NCI-H2171 treated with DMSO at 0.1 percent for 48 hours (cell line): ENCODE results near the gene ATXN7.

ENCODE experiments used
- DNase-seq: peaks from one replicate; lab custom pipeline; 2025; lab: John Stamatoyannopoulos, UW

Gene ATXN7, protein sequence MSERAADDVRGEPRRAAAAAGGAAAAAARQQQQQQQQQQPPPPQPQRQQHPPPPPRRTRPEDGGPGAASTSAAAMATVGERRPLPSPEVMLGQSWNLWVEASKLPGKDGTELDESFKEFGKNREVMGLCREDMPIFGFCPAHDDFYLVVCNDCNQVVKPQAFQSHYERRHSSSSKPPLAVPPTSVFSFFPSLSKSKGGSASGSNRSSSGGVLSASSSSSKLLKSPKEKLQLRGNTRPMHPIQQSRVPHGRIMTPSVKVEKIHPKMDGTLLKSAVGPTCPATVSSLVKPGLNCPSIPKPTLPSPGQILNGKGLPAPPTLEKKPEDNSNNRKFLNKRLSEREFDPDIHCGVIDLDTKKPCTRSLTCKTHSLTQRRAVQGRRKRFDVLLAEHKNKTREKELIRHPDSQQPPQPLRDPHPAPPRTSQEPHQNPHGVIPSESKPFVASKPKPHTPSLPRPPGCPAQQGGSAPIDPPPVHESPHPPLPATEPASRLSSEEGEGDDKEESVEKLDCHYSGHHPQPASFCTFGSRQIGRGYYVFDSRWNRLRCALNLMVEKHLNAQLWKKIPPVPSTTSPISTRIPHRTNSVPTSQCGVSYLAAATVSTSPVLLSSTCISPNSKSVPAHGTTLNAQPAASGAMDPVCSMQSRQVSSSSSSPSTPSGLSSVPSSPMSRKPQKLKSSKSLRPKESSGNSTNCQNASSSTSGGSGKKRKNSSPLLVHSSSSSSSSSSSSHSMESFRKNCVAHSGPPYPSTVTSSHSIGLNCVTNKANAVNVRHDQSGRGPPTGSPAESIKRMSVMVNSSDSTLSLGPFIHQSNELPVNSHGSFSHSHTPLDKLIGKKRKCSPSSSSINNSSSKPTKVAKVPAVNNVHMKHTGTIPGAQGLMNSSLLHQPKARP

DNA sequence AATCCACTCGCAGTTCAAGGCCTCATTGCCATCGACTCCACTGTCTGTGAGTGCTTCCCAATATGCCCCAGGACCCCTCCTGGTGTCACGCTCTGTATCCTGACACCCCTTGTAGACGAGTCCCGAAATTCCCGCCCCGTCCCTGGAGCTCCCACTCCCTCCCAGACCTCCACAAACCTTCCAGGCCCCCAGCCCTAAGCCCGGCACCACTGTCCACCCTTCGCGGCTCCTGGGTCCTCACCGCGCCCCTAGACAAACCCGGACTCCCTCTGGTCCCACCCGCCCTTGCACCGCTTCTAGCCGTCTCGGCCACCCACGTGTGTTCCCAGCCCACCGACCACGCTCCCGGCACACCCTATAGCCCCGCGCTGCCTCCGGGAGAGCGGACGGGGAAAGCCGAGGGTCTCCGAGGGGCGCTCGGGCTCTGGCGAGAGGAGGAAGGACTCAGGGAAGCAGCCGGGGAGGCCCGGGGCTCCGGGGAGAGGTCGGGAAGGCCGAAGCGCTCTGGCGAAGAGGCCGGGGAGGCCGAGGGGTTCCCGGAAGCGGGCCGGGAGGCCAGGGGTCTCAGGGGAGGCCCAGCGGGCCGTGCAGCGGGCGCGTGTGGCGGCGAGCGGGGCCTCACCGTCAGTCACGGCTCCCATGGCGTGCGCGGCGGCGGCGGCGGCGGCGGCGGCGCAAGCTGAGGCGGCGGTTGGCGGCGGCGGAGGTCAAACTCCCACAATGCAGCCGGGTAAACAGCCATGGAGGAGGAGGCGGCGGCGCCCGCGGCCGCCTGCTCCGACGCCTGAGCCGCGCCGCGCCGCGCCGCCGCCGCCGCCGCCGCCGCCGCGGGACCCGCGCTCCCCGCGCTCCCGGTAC is at the start of gene ATXN7, which contains the start of gene THOC7:
ATXN7 (plus strand) TSS at position 718 of the 858 bp plus-strand sequence. CDS start 48,732 bp downstream, outside the sequence.
THOC7 (minus strand) TSS at position 656 of the 858 bp plus-strand sequence; CDS start at position 641, 15 bp downstream.
- DNase-seq = peak; percentile 11

- DNase-seq = no peak
These were observed 49.4 kb upstream of the ATXN7 start for GRCh38 chr3:63814237-63814636.

GRCh38 chr3:63817225-63817624 is 46.4 kb upstream of the ATXN7 start:
- DNase-seq = no peak

DNA sequence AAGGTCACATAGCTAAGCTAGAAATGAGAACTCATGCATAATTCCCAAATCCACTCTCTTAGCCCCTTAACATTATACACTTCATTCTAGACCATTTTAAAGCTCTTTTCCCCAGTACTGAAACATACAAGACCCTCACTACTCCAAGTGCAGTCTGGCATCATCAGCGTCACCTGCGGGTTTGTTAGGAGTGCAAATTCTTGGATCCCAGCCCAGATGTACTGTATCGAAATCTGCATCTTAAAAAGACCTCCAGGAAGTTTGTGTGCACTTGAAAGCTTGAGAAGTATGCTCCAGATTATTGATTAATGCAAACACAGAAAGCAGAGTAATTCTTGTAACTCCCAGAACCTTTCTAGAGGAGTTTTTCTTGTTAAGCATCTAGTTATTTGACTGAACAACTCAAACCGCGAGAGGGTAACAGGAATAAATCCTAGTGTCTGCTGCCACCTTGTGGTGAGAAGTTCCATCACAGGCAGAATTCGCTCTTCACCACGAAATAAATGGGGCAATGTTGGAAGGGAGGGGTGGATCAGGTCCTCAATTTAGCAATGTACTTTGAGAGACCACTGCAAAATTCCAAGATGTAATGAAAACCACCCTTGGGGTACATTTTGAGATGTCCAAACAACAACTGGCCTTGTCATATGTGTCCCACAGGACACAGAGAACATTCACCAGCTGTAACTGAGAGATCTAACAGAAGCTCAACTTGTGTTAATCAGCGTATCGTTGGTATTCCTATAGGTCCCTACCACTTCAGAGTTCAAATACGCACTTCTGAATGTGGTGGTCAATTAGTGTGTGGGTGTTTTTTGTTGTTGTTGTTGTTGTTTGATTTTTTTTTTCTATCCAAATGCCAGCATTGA is 45.2 kb upstream of the ATXN7 start:
- DNase-seq = peak; percentile 67

- no peak for DNase-seq
These were observed 44.6 kb upstream of the ATXN7 start, which contains the start of gene C3orf49 for GRCh38 chr3:63819151-63819398. TSS of gene C3orf49 (plus strand) at chr3:63819299. CDS start at chr3:63819472, 173 bp downstream.

DNA sequence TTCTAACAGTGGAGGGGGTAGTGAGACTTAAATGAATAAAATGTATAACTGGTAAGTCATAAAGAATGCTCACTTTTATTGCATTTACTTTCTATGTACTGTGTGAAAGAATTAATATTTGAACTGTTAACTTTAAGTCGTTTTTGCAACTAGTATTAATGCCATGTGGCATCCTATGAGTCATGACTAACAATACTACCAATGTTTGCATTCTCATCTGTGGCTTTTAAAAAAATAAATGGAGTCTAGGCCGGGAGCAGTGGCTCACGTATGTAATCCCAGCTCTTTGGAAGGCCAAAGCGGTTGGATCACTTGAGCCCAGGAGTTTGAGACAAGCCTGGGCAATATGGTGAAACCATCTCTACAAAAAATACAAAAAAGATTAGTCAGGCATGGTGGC is 39.4 kb upstream of the ATXN7 start:
- DNase-seq = no peak

DNA sequence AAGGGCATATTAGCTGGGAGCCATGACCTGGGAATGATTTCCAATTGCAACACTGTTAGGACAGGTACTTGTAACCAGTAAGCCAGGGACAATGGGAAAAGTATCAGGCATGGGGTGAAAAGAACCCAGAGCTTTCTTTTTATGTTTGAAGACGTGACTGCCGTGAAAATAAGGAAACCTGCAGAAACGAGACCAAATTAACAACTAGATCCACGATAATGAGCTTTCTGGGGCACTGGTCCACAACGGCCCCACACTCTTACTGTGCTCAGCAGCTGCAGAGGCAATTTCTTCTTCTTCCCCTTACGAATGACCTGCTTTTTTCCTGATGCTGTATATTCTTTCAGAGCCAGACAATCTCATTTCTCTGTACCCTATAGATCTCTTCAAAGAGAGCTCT is 33.1 kb upstream of the ATXN7 start:
- no peak for DNase-seq

DNA sequence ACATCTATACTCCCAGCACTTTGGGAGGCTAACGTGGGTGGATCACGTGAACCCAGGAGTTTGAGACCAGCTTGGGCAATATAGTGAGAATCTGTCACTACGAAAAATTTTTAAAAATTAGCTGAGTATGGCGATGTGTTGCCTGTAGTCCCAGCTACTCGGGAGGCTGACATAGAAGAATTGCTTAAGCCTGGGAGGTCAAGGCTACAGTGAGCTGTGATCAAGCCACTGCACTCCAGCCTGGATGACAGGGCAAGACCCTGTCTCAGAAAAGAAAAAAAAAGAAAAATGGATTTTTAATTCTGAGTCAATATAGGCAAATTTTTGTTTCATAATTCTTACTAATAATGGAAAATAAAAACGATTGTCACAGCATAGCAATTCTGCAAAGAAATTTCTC is 31.3 kb upstream of the ATXN7 start:
- no peak for DNase-seq

DNA sequence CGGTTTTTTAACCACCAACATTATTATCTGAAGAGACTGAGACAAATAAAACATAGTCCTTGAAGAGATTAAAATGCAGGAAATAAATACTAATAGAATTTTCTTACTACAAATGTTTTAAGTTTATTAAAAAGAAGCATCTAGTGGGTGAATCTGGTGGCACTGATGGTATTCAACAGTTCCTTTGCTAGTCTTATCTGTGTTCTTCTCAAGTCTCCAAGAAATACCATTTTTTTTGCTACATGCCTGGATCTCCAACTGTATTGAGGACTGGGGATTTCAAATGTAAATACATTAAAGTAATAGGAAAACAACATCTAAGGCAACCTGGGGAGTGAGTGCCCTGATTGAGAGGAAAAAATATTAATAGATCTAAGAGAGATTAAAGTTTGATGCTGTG is 22.0 kb upstream of the ATXN7 start:
- DNase-seq = no peak

- no peak for DNase-seq
These were observed 21.5 kb upstream of the ATXN7 start for GRCh38 chr3:63842127-63842526.

- DNase-seq = no peak
These were observed 18.5 kb upstream of the ATXN7 start for GRCh38 chr3:63845215-63845614.

DNA sequence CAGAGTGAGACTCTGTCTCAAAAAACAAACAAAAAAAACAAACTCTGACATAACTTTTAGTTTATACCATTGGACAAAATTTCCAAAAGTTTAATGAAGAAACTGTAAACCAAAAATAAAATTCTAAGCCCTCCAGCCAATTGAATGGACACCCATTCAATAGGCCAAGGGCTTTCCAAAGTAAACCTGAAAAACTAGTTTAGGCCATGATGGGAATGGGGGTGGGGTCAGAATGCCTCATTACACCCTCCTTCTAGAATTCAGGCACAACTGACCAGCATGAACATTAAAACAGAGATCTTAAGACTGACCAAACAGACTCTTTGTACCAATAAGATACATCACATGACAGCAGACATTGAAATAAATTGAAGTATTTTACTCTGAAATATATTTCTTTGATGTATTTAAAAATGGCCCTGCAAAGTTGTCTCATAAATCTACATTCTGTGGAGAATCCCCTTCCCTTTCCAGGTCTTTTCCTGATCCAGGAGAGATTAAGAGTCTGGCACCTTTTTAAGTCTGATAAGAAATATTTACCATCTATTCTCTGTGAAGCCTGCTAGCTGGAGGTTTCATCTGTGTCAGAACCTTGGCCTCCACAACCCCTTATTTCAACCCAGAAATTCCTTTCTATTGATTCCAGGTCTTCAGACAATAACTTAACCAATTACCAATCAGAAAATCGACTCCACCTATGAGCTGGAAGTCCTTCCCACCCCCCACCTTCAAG is 15.8 kb upstream of the ATXN7 start:
- no peak for DNase-seq

- no peak for DNase-seq
These were observed 14.5 kb upstream of the ATXN7 start for GRCh38 chr3:63849175-63849574.

DNA sequence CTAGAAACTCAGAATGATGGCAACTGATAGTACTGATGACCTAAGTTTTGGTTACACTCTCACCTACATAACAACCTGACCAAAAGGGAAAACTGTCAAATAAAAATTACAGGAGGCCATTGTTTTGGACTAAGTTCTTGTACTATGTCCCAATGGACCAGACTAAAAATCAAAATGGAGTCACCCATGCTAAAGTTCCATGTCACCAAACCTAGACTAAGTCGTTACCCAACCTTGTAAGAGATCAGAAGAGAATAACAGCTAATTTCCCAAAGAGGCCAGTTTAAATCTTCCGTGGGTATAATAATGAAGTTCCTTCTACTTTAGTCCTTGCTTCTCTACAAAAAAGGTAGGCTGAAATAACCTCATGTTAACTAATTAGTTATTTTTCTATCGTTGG is 12.4 kb upstream of the ATXN7 start:
- DNase-seq = no peak

DNA sequence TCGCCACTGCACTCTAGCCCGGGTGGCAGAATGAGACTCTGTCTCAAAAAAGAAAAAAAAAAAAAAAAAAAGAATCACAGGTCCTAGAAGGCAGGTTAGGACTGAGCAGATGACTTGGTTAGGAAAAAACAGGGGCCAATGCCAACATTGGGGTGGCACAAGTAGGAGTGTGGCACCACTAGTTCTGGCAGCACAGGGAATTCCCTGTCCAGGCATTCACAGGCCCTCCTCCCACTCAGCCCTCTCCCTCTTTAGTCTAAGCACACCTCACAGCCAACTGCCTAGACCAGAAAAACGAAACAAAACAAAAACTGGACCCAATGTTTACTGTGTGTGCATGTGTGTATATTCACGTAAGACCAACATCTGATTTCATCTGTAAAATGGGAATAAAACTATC is 10.6 kb upstream of the ATXN7 start:
- no peak for DNase-seq

GRCh38 chr3:63855333-63855940 is 8.2 kb upstream of the ATXN7 start:
- no peak for DNase-seq

GRCh38 chr3:63857311-63857710 is 6.4 kb upstream of the ATXN7 start:
- no peak for DNase-seq

DNA sequence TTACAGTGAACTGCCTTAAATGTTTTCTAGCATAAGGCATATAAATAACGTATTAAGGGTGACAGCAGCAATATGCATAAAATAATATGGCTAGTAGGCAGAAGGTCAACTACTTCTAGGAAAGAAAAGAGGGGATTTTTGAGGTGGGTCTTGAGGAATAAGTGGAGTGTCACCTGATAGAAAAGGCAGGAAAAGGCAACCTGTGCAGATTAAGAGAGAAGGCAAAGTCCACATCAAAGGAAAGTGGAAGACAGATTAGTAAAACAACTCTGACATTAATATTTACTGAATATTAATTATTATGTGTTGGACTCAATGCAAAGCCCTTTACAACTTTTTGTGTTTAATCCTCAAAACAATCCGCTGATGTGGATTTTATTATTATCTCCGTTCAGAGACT is 2.9 kb upstream of the ATXN7 start:
- DNase-seq = no peak

GRCh38 chr3:63861306-63861705 is 2.4 kb upstream of the ATXN7 start:
- DNase-seq = no peak

DNA sequence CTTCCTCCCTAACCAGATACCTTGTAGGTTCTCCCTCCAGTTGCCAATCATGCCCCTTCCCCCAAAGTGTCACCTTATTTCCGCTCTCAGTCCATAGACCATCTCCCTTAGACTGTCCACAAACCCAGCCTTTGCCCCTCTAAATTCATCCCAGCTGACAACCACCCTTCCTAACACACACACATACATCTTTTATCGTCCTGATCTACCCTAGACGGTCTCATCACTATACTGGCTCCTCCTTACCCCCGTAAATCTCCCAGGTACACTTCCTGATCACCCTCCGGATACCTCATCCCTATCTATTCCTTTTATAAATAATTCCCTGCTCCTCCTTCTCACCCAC is 890 bp upstream of the ATXN7 start:
- DNase-seq = no peak
